HEK293 (cell line): Measurements from ENCODE around the gene CRAT.

ENCODE experiments used
- CTCF ChIA-PET: fragments of 350-600 bp; formaldehyde crosslinking; extraction: SDS; loops from one replicate; lab custom pipeline; 2021; ENCODE audit warnings: antibody characterized with exemption; lab: Yijun Ruan, JAX
- POLR2A ChIA-PET: fragments of 300-600 bp; formaldehyde crosslinking; extraction: SDS; loops from one replicate; lab custom pipeline; 2020; ENCODE audit warnings: antibody characterized with exemption, inconsistent platforms; lab: Yijun Ruan, JAX
- H3K27ac ChIP-seq: fragments of 200-500 bp; sonication (Bioruptor generic); 2 replicates; pipeline ENCODE4 v1.5.1; 2014; ENCODE audit warnings: low read depth, low read length, control low read depth, inconsistent platforms; ENCODE audit errors: extremely low read depth
- H3K36me3 ChIP-seq, 2 experiments: fragments of 200-500 bp in 1 of 2; sonication (Bioruptor generic) in 1 of 2; 1 replicate in 1 of 2; 2 replicates in 1 of 2; pipeline ENCODE4 v1.5.1; 2014 to 2017; ENCODE audit warnings: inconsistent platforms in 2 of 2, low read length in 2 of 2; ENCODE audit not compliant: control insufficient read depth in 2 of 2, insufficient read depth in 1 of 2
- H3K4me1 ChIP-seq: fragments of 200-500 bp; sonication (Bioruptor generic); 2 replicates; pipeline ENCODE4 v1.5.1; 2014; ENCODE audit warnings: mild to moderate bottlenecking, low read length, inconsistent platforms; ENCODE audit not compliant: control insufficient read depth, insufficient read depth
- H3K4me3 ChIP-seq: 2 replicates; pipeline ENCODE4 v1.5.1; 2011; ENCODE audit warnings: low read depth, mild to moderate bottlenecking, control low read depth, low read length, moderate library complexity
- H3K9me3 ChIP-seq: fragments of 200-500 bp; sonication (Bioruptor generic); 2 replicates; pipeline ENCODE4 v1.5.1; 2014; ENCODE audit warnings: low read depth, low read length, inconsistent platforms; ENCODE audit not compliant: control insufficient read depth, insufficient read depth
- EGR2 ChIP-seq: fragments of 450-650 bp; formaldehyde crosslinking; IDR thresholded peaks from 2 replicates; pipeline ENCODE4 v1.5.1; 2016; ENCODE audit warnings: low read depth, missing biosample characterization, missing genetic modification characterization
- GLIS1 ChIP-seq: fragments of 450-650 bp; formaldehyde crosslinking; IDR thresholded peaks from 2 replicates; pipeline ENCODE4 v1.5.1; 2016; ENCODE audit warnings: missing biosample characterization, missing genetic modification characterization
- IKZF3 ChIP-seq: fragments of 450-650 bp; IDR thresholded peaks from 2 replicates; pipeline ENCODE4 v1.5.0; 2018; ENCODE audit warnings: missing biosample characterization, mild to moderate bottlenecking, missing genetic modification characterization, moderate library complexity
- MYNN ChIP-seq: fragments of 450-650 bp; formaldehyde crosslinking; IDR thresholded peaks from 2 replicates; pipeline ENCODE4 v1.5.1; 2016; ENCODE audit warnings: missing biosample characterization, missing genetic modification characterization, borderline replicate concordance
- OVOL3 ChIP-seq: fragments of 450-650 bp; formaldehyde crosslinking; IDR thresholded peaks from 2 replicates; pipeline ENCODE4 v1.5.1; 2016; ENCODE audit warnings: missing biosample characterization, missing genetic modification characterization
- PRDM1 ChIP-seq: fragments of 450-650 bp; formaldehyde crosslinking; IDR thresholded peaks from 2 replicates; pipeline ENCODE4; 2016; ENCODE audit warnings: missing biosample characterization, missing genetic modification characterization
- REPIN1 ChIP-seq: fragments of 450-650 bp; formaldehyde crosslinking; IDR thresholded peaks from 2 replicates; pipeline ENCODE4 v1.5.1; 2017; ENCODE audit warnings: missing biosample characterization, missing genetic modification characterization, low read depth
- ZBTB48 ChIP-seq: fragments of 450-650 bp; formaldehyde crosslinking; IDR thresholded peaks from 2 replicates; pipeline ENCODE4 v1.5.1; 2016; ENCODE audit warnings: missing biosample characterization, missing genetic modification characterization
- ZBTB8A ChIP-seq: fragments of 450-650 bp; formaldehyde crosslinking; IDR thresholded peaks from 2 replicates; pipeline ENCODE4 v1.5.1; 2016; ENCODE audit warnings: missing biosample characterization, missing genetic modification characterization
- ZFHX2 ChIP-seq: fragments of 450-650 bp; formaldehyde crosslinking; conservative IDR thresholded peaks from 2 replicates; pipeline ENCODE4 v1.5.1; 2016; ENCODE audit warnings: missing biosample characterization, missing genetic modification characterization
- ZFP69B ChIP-seq: fragments of 450-650 bp; formaldehyde crosslinking; IDR thresholded peaks from 2 replicates; pipeline ENCODE4 v1.5.1; 2016; ENCODE audit warnings: missing biosample characterization, missing genetic modification characterization
- ZNF121 ChIP-seq: fragments of 450-650 bp; formaldehyde crosslinking; IDR thresholded peaks from 2 replicates; pipeline ENCODE4 v1.5.1; 2016; ENCODE audit warnings: missing biosample characterization, missing genetic modification characterization
- ZNF433 ChIP-seq: fragments of 450-650 bp; formaldehyde crosslinking; IDR thresholded peaks from 2 replicates; pipeline ENCODE4 v1.5.1; 2016; ENCODE audit warnings: missing biosample characterization, missing genetic modification characterization, low read depth
- ZNF561 ChIP-seq: fragments of 450-650 bp; IDR thresholded peaks from 2 replicates; pipeline ENCODE4 v1.5.1; 2018; ENCODE audit warnings: missing biosample characterization, missing genetic modification characterization, borderline replicate concordance
- ZNF571 ChIP-seq: fragments of 450-650 bp; formaldehyde crosslinking; IDR thresholded peaks from 2 replicates; pipeline ENCODE4 v1.5.0; 2017; ENCODE audit warnings: missing biosample characterization, missing genetic modification characterization
- ZNF747 ChIP-seq: fragments of 450-650 bp; formaldehyde crosslinking; IDR thresholded peaks from 2 replicates; pipeline ENCODE4 v1.5.1; 2016; ENCODE audit warnings: missing biosample characterization, missing genetic modification characterization
- ZNF777 ChIP-seq: fragments of 450-650 bp; formaldehyde crosslinking; IDR thresholded peaks from 2 replicates; pipeline ENCODE4 v1.5.1; 2017; ENCODE audit warnings: missing biosample characterization, missing genetic modification characterization, borderline replicate concordance
- ZNF843 ChIP-seq: fragments of 450-650 bp; formaldehyde crosslinking; IDR thresholded peaks from 2 replicates; pipeline ENCODE4 v1.5.1; 2016; ENCODE audit warnings: missing biosample characterization, missing genetic modification characterization
- ZXDB ChIP-seq: fragments of 450-650 bp; formaldehyde crosslinking; IDR thresholded peaks from 2 replicates; pipeline ENCODE4 v1.5.1; 2016; ENCODE audit warnings: missing biosample characterization, missing genetic modification characterization
- TF ChIP-seq, protein P1 (sequence below): fragments of 450-650 bp; formaldehyde crosslinking; IDR thresholded peaks from 2 replicates; pipeline ENCODE4; 2016; ENCODE audit warnings: missing biosample characterization, missing genetic modification characterization
- TF ChIP-seq, protein P2 (sequence below): fragments of 450-650 bp; formaldehyde crosslinking; IDR thresholded peaks from 2 replicates; pipeline ENCODE4 v1.5.1; 2016; ENCODE audit warnings: missing biosample characterization, missing genetic modification characterization
- TF ChIP-seq, protein P3 (sequence below): fragments of 450-650 bp; formaldehyde crosslinking; IDR thresholded peaks from 2 replicates; pipeline ENCODE4 v1.5.1; 2016; ENCODE audit warnings: missing biosample characterization, missing genetic modification characterization, borderline replicate concordance

The CRAT gene

DNA sequence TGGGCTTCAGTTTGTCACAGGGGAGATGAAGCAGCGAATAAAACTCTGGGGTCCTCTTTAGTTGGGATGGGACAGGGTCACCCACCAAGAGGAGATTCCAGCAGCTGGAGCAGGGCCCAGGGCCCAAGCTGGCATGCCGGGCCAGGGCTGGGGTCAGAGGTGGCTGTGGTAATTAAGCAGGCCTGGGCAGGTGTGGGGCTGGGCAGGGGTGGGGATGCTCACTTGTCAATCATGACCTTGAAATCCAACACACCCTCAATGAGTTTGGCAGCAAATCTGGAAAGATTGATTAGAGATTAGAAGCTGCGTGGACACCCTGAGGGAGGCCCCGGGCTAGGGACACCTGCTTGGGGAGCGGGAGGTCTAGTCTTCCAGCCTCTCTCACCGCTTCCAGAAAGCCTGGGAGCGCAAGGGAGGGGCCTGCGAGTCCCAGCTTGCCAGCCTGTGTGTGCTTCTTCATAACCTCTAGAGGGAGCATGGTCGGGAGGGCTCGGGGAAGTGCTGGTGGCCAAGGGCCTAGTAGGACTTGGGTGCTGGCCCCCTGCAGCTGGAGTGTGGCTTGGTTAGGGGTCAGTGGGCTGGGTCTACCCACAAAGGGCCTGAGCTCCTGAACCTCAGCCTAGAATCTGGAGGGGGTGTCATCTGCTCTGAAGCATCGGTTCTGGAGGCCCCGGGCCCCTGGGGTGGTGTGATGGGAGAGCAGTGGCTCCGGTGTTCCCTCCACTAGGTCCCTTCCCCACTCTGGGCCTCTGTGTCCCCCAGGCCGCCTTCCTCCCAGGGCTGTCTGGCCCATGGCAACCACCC, 7.6 kb downstream of the CRAT start (continued):
- TF ChIP-seq IKZF3 (tag by site-specific recombination) (0 out of 2 replicates have a peak, but pooled peaks have one; percentile 26), ZNF561 (tag by site-specific recombination) (no peak)

DNA sequence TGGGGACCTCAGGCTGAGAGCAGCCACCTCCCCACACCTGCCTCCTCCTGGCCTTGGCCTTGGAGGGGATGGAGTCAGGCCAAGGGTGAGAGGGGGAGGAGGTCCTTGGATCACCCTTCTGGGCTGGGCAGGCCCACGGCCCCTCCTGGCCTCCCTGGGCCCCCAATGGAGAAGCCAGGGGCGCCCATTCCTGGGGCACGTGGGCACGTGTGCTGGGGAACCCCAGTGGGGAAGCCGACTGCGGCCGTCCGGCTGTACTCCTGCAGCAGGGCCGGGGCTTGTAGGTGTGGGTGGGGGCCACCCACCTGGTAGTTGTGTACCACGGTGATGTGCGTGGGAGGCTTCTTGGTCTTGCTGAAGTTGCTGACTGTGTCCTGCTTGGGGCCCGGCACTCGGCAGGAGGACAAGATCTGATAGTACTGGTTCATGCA, 8.5 kb downstream of the CRAT start:
- CTCF ChIA-PET = no interaction called here
- no peak overlapping the region for H3K27ac ChIP-seq
- POLR2A ChIA-PET = no interaction called here

DNA sequence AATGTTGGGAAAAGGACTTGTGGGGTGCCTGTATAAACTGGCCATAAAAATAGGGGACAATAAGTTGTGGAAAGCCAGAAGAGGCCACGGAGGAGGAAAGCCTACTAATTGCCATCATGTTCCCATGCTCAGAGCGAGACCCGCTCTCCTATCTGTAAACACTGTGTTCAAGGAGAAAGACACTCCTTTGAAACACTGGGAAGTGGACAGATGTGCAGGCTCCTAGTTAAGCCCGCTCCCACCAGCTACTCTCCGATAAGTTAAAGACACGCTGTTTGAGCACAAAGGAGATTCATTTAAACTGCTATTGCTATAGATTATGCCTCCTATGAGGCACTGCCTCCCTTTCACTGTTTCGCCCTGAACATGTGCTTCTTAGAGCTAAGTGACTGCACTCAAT, 9.3 kb downstream of the CRAT start:
- no peak for TF ChIP-seq ZNF777 (tag by site-specific recombination)
- no peak for TF ChIP-seq ZBTB48 (tag by site-specific recombination)
- Histone ChIP-seq H3K36me3 (peaks cover 0 to 14% of the 10 kb centered on the region in 2 experiments; a peak in 1 of 3 replicates), H3K27ac (no peak overlapping the region), H3K4me1 (no peaks in the 10 kb centered on the region), H3K4me3 (no peak overlapping the region), H3K9me3 (no peaks in the 10 kb centered on the region)
- ChIA-PET CTCF (interaction anchor here (1.0 kb wide), 2 partner anchors 24 to 701 kb away, joined by 3 read pairs; no protein-coding TSS in a partner anchor), POLR2A (no interaction called here)

More for the DNA sequence above, 8.5 kb downstream of the CRAT start:
- Histone ChIP-seq H3K36me3 (peaks cover 0 to 10% of the 10 kb centered on the region in 2 experiments; a peak in 1 of 3 replicates), H3K9me3 (no peaks in the 10 kb centered on the region), H3K4me3 (no peak overlapping the region), H3K4me1 (no peaks in the 10 kb centered on the region)
- TF ChIP-seq ZNF747 (tag by site-specific recombination) (no peak), EGR2 (tag by site-specific recombination) (peak; percentile 93), PRDM1 (tag by site-specific recombination) (no peak), OVOL3 (tag by site-specific recombination) (no peak), REPIN1 (no peak), ZFP69B (no peak), GLIS1 (tag by site-specific recombination) (0 out of 2 replicates have a peak, but pooled peaks have one; percentile 18), ZNF571 (tag by site-specific recombination) (no peak), ZNF121 (tag by site-specific recombination) (no peak), ZNF433 (tag by site-specific recombination) (no peak), ZXDB (tag by site-specific recombination) (no peak), MYNN (tag by site-specific recombination) (no peak), ZBTB8A (tag by site-specific recombination) (no peak), ZFHX2 (tag by site-specific recombination) (peak; percentile 95), ZNF843 (tag by site-specific recombination) (no peak)
- TF ChIP-seq, protein P1, sequence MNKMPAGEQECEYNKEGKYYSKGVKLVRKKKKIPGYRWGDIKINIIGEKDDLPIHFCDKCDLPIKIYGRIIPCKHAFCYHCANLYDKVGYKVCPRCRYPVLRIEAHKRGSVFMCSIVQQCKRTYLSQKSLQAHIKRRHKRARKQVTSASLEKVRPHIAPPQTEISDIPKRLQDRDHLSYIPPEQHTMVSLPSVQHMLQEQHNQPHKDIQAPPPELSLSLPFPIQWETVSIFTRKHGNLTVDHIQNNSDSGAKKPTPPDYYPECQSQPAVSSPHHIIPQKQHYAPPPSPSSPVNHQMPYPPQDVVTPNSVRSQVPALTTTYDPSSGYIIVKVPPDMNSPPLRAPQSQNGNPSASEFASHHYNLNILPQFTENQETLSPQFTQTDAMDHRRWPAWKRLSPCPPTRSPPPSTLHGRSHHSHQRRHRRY (tag by site-specific recombination) = no peak
- TF ChIP-seq, protein P2, sequence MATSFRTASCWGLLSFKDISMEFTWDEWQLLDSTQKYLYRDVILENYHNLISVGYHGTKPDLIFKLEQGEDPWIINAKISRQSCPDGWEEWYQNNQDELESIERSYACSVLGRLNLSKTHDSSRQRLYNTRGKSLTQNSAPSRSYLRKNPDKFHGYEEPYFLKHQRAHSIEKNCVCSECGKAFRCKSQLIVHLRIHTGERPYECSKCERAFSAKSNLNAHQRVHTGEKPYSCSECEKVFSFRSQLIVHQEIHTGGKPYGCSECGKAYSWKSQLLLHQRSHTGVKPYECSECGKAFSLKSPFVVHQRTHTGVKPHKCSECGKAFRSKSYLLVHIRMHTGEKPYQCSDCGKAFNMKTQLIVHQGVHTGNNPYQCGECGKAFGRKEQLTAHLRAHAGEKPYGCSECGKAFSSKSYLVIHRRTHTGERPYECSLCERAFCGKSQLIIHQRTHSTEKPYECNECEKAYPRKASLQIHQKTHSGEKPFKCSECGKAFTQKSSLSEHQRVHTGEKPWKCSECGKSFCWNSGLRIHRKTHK (tag by site-specific recombination) = no peak
- TF ChIP-seq, protein P3, sequence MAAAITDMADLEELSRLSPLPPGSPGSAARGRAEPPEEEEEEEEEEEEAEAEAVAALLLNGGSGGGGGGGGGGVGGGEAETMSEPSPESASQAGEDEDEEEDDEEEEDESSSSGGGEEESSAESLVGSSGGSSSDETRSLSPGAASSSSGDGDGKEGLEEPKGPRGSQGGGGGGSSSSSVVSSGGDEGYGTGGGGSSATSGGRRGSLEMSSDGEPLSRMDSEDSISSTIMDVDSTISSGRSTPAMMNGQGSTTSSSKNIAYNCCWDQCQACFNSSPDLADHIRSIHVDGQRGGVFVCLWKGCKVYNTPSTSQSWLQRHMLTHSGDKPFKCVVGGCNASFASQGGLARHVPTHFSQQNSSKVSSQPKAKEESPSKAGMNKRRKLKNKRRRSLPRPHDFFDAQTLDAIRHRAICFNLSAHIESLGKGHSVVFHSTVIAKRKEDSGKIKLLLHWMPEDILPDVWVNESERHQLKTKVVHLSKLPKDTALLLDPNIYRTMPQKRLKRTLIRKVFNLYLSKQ = no peak
